ENCODE results near the gene CBLB.
"Not testable (repeated sequence)": the region's sequence is repeated elsewhere in the genome, so short reads cannot be mapped to it uniquely, and the experiment has no call there.

CBLB gene

GRCh38 chr3:105747060-105747541, 121.7 kb downstream of the CBLB start:
- no peak for DNase-seq

GRCh38 chr3:105746231-105746996, 122.4 kb downstream of the CBLB start:
- DNase-seq: no peak

- DNase-seq: no peak
These were observed 123.8 kb downstream of the CBLB start for GRCh38 chr3:105745046-105745445.

- DNase-seq: no peak
These were observed 124.6 kb downstream of the CBLB start for GRCh38 chr3:105744202-105744601.

- DNase-seq: no peak
These were observed 135.5 kb downstream of the CBLB start for GRCh38 chr3:105733356-105733755.

GRCh38 chr3:105731686-105732085, 137.1 kb downstream of the CBLB start:
- no peak for DNase-seq

- no peak for DNase-seq
These were observed 137.9 kb downstream of the CBLB start for GRCh38 chr3:105730801-105731354.

GRCh38 chr3:105729667-105730066, 139.1 kb downstream of the CBLB start:
- no peak for DNase-seq

GRCh38 chr3:105728771-105729312, 140.0 kb downstream of the CBLB start:
- no peak for DNase-seq

GRCh38 chr3:105727036-105727435, 141.8 kb downstream of the CBLB start:
- not testable (repeated sequence) for DNase-seq

- DNase-seq: no peak
These were observed 145.8 kb downstream of the CBLB start for GRCh38 chr3:105722943-105723556.

- DNase-seq: no peak
These were observed 149.0 kb downstream of the CBLB start for GRCh38 chr3:105719791-105720190.

- no peak for DNase-seq
These were observed 153.4 kb downstream of the CBLB start for GRCh38 chr3:105715372-105715771.

GRCh38 chr3:105714453-105714852, 154.4 kb downstream of the CBLB start:
- DNase-seq: no peak

GRCh38 chr3:105708980-105709379, 159.8 kb downstream of the CBLB start:
- DNase-seq: no peak

- no peak for DNase-seq
These were observed 161.8 kb downstream of the CBLB start for GRCh38 chr3:105707009-105707408.

GRCh38 chr3:105704726-105705410, 163.9 kb downstream of the CBLB start:
- no peak for DNase-seq

- DNase-seq: no peak
These were observed 168.2 kb downstream of the CBLB start for GRCh38 chr3:105700575-105700974.

- no peak for DNase-seq
These were observed 177.2 kb downstream of the CBLB start for GRCh38 chr3:105691633-105692032.

GRCh38 chr3:105691053-105691452, 177.8 kb downstream of the CBLB start:
- no peak for DNase-seq

GRCh38 chr3:105688821-105689220, 180.0 kb downstream of the CBLB start:
- DNase-seq: no peak

GRCh38 chr3:105686278-105686897, 182.4 kb downstream of the CBLB start:
- DNase-seq: no peak

GRCh38 chr3:105679951-105680350, 188.9 kb downstream of the CBLB start:
- DNase-seq: no peak
